NT2/D1 (cell line): Measurements from ENCODE around the gene TOMM70.

ENCODE experiments used
- DNase-seq: peaks from one replicate; pipeline ENCODE4 v3.0.0-alpha.2; 2011; ENCODE audit warnings: low read depth, low spot score
- H3K27me3 ChIP-seq: 2 replicates; pipeline ENCODE4 v1.6.0; 2011; ENCODE audit warnings: mild to moderate bottlenecking; ENCODE audit not compliant: insufficient read length, insufficient read depth
- H3K36me3 ChIP-seq: 2 replicates; pipeline ENCODE4 v1.6.1; 2011; ENCODE audit warnings: mild to moderate bottlenecking, low read length, mixed read lengths; ENCODE audit not compliant: insufficient read depth, insufficient read length
- H3K4me1 ChIP-seq: 2 replicates; pipeline ENCODE4 v1.5.1; 2011; ENCODE audit not compliant: insufficient read depth, insufficient read length
- H3K4me3 ChIP-seq: 2 replicates; pipeline ENCODE4 v1.5.1; 2011; ENCODE audit warnings: low read depth; ENCODE audit not compliant: insufficient read length
- H3K9ac ChIP-seq: 2 replicates; pipeline ENCODE4 v1.6.0; 2011; ENCODE audit warnings: low read depth; ENCODE audit not compliant: insufficient read length
- H3K9me3 ChIP-seq: 2 replicates; pipeline ENCODE4 v1.5.1; 2011; ENCODE audit warnings: mild to moderate bottlenecking, low read length; ENCODE audit not compliant: insufficient read depth
- SUZ12 ChIP-seq: IDR thresholded peaks from 2 replicates; pipeline ENCODE4 v1.6.1; 2011; ENCODE audit not compliant: insufficient read length, insufficient read depth; ENCODE audit errors: extremely low read depth
- YY1 ChIP-seq: IDR thresholded peaks from 2 replicates; pipeline ENCODE4 v1.6.1; 2011; ENCODE audit not compliant: insufficient read length, insufficient read depth
- ZNF274 ChIP-seq: IDR thresholded peaks from 2 replicates; pipeline ENCODE4 v1.6.1; 2011; ENCODE audit warnings: mild to moderate bottlenecking, low read depth, low read length

Gene TOMM70

GRCh38 chr3:100401674-100402041 is 769 bp upstream of the TOMM70 start:
- Histone ChIP-seq H3K4me3 (peak overlapping the region; percentile 85), H3K4me1 (no peaks in the 10 kb centered on the region), H3K27me3 (no peaks in the 10 kb centered on the region), H3K36me3 (peaks cover 14% of the 10 kb centered on the region), H3K9me3 (0 out of 2 replicates have a peak, but pooled peaks cover 3% of the 10 kb centered on the region), H3K9ac (peak overlapping the region; percentile 83)
- TF ChIP-seq ZNF274 (no peak), SUZ12 (no peak), YY1 (no peak)
- no peak for DNase-seq

GRCh38 chr3:100400419-100400779 is 490 bp downstream of the TOMM70 start:
- Histone ChIP-seq H3K9ac (peak overlapping the region; percentile 95), H3K4me1 (no peaks in the 10 kb centered on the region), H3K9me3 (no peaks in the 10 kb centered on the region), H3K27me3 (no peaks in the 10 kb centered on the region), H3K4me3 (peak overlapping the region; percentile 85), H3K36me3 (peaks cover 18% of the 10 kb centered on the region)
- no peak for TF ChIP-seq ZNF274
- TF ChIP-seq SUZ12: no peak
- TF ChIP-seq YY1: no peak
- DNase-seq: no peak

GRCh38 chr3:100399341-100400071 is 1.4 kb downstream of the TOMM70 start:
- Histone ChIP-seq H3K9me3 (no peaks in the 10 kb centered on the region), H3K9ac (peak overlapping the region; percentile 95), H3K4me1 (no peaks in the 10 kb centered on the region), H3K36me3 (peaks cover 21% of the 10 kb centered on the region), H3K4me3 (peak overlapping the region; percentile 85), H3K27me3 (no peaks in the 10 kb centered on the region)
- TF ChIP-seq SUZ12 (no peak), YY1 (no peak), ZNF274 (no peak)
- no peak for DNase-seq

- Histone ChIP-seq H3K9me3 (no peaks in the 10 kb centered on the region), H3K9ac (no peak overlapping the region), H3K4me3 (no peak overlapping the region), H3K4me1 (no peaks in the 10 kb centered on the region), H3K36me3 (peaks cover 23% of the 10 kb centered on the region), H3K27me3 (no peaks in the 10 kb centered on the region)
- TF ChIP-seq ZNF274: no peak
- no peak for TF ChIP-seq YY1
- no peak for TF ChIP-seq SUZ12
- no peak for DNase-seq
Measured at GRCh38 chr3:100396967-100397366, 3.9 kb downstream of the TOMM70 start.

- TF ChIP-seq ZNF274: no peak
- no peak for TF ChIP-seq SUZ12
- no peak for TF ChIP-seq YY1
- H3K36me3 ChIP-seq: peaks cover 26% of the 10 kb centered on the region
- H3K4me3 ChIP-seq: no peak overlapping the region
- H3K27me3 ChIP-seq: no peaks in the 10 kb centered on the region
- no peak overlapping the region for H3K9ac ChIP-seq
- DNase-seq: no peak
- H3K4me1 ChIP-seq: no peaks in the 10 kb centered on the region
- H3K9me3 ChIP-seq: no peaks in the 10 kb centered on the region
Measured at GRCh38 chr3:100395679-100396431, 5.0 kb downstream of the TOMM70 start.

GRCh38 chr3:100389025-100389424 is 11.9 kb downstream of the TOMM70 start:
- H3K4me3 ChIP-seq: no peak overlapping the region
- DNase-seq: no peak
- H3K9ac ChIP-seq: no peak overlapping the region
- no peaks in the 10 kb centered on the region for H3K27me3 ChIP-seq
- H3K9me3 ChIP-seq: peaks cover 19% of the 10 kb centered on the region
- TF ChIP-seq SUZ12 (no peak), YY1 (no peak), ZNF274 (no peak)
- H3K36me3 ChIP-seq: peaks cover 39% of the 10 kb centered on the region
- H3K4me1 ChIP-seq: no peaks in the 10 kb centered on the region

- H3K36me3 ChIP-seq: peaks cover 61% of the 10 kb centered on the region
Measured at GRCh38 chr3:100386437-100387074, 14.3 kb downstream of the TOMM70 start.

More at GRCh38 chr3:100386437-100387074, 14.3 kb downstream of the TOMM70 start:
- Histone ChIP-seq H3K4me3 (no peak overlapping the region), H3K9ac (no peak overlapping the region), H3K4me1 (no peaks in the 10 kb centered on the region), H3K9me3 (peaks cover 19% of the 10 kb centered on the region), H3K27me3 (no peaks in the 10 kb centered on the region)
- DNase-seq: no peak
- TF ChIP-seq SUZ12: no peak
